Loucy (cell line): Measurements from ENCODE around the gene ELOVL7.

Source experiments
- H2AFZ ChIP-seq: fragments of 200-600 bp; sonication (generic); 2 replicates; pipeline ENCODE4 v1.6.0; 2016; ENCODE audit warnings: antibody characterized with exemption, mild to moderate bottlenecking, low read length, moderate library complexity
- H3F3A ChIP-seq: fragments of 200-600 bp; 2 replicates; pipeline ENCODE4 v1.6.0; 2016; ENCODE audit warnings: antibody characterized with exemption, low read depth, mild to moderate bottlenecking
- H3K27me3 ChIP-seq: fragments of 200-600 bp; sonication (generic); 2 replicates; pipeline ENCODE4 v1.6.1; 2014; ENCODE audit warnings: low read length, mild to moderate bottlenecking; ENCODE audit not compliant: insufficient read depth, poor library complexity, severe bottlenecking
- H3K36me3 ChIP-seq: fragments of 200-600 bp; sonication (generic); 2 replicates; pipeline ENCODE4 v1.6.1; 2016; ENCODE audit warnings: low read length; ENCODE audit not compliant: insufficient read depth
- H3K4me1 ChIP-seq: fragments of 200-600 bp; sonication (generic); 2 replicates; pipeline ENCODE4 v1.5.1; 2014; ENCODE audit warnings: low read length, mild to moderate bottlenecking; ENCODE audit not compliant: insufficient read depth, poor library complexity, severe bottlenecking
- H3K4me2 ChIP-seq: fragments of 200-600 bp; sonication (generic); 2 replicates; pipeline ENCODE4 v1.6.0; 2014; ENCODE audit warnings: antibody characterized with exemption, low read length, low read depth, mild to moderate bottlenecking; ENCODE audit not compliant: poor library complexity, severe bottlenecking
- H3K4me3 ChIP-seq: fragments of 200-600 bp; sonication (generic); 2 replicates; pipeline ENCODE4 v1.5.1; 2014; ENCODE audit warnings: low read length, mild to moderate bottlenecking, mixed read lengths; ENCODE audit not compliant: poor library complexity, severe bottlenecking
- H3K79me2 ChIP-seq: fragments of 200-600 bp; sonication (generic); 2 replicates; pipeline ENCODE4 v1.6.1; 2014; ENCODE audit warnings: low read length; ENCODE audit not compliant: insufficient read depth
- H3K9ac ChIP-seq: fragments of 200-600 bp; sonication (generic); 2 replicates; pipeline ENCODE4 v1.6.0; 2014; ENCODE audit warnings: mild to moderate bottlenecking, low read depth, low read length, moderate library complexity; ENCODE audit not compliant: poor library complexity, severe bottlenecking
- H3K9me2 ChIP-seq: fragments of 200-600 bp; sonication (generic); replicated peaks from 2 replicates; pipeline ENCODE4 v1.6.1; 2016; ENCODE audit warnings: low read depth, low read length, mixed read lengths
- H3K9me3 ChIP-seq: fragments of 200-600 bp; sonication (generic); 2 replicates; pipeline ENCODE4 v1.6.1; 2014; ENCODE audit warnings: mild to moderate bottlenecking, antibody characterized with exemption, low read length, low read depth; ENCODE audit not compliant: insufficient read depth
- H4K20me1 ChIP-seq: fragments of 200-600 bp; sonication (generic); 2 replicates; pipeline ENCODE4 v1.6.0; 2014; ENCODE audit warnings: antibody characterized with exemption, low read length, mild to moderate bottlenecking; ENCODE audit not compliant: insufficient read depth, poor library complexity, severe bottlenecking
- EZH2phosphoT487 ChIP-seq: fragments of 200-600 bp; IDR thresholded peaks from 2 replicates; pipeline ENCODE4 v1.6.1; 2018; ENCODE audit warnings: antibody characterized with exemption, mild to moderate bottlenecking, moderate library complexity, borderline replicate concordance
- TF ChIP-seq, protein P1 (sequence below): fragments of 200-600 bp; sonication (generic); conservative IDR thresholded peaks from 2 replicates; pipeline ENCODE4 v1.5.1; 2014; ENCODE audit warnings: mild to moderate bottlenecking, antibody characterized with exemption, low read length

ELOVL7 gene

DNA sequence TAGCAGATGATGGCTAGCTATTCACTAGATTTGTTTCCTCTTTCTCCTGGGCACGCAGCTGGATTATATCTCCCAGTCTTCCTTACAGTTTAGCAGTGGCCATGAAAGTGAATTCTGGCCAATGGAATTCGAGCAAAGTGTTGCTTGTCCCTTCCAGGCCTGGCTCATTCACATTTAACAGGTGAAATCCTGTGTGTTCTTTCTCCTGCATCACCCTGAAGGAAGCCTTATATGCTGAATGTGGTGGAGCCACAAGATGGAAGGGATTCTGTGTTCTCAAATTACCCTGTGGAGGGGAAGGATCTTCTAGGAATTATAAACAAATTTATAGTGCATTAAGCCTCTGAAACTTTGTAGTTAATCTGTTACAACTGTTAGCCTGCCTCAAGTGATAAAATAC, 8.2 kb upstream of the ELOVL7 start:
- H3F3A ChIP-seq: no peaks in the 10 kb centered on the region
- no peaks in the 10 kb centered on the region for H3K9me3 ChIP-seq
- no peaks in the 10 kb centered on the region for H3K36me3 ChIP-seq
- H4K20me1 ChIP-seq: no peaks in the 10 kb centered on the region
- H3K79me2 ChIP-seq: no peaks in the 10 kb centered on the region
- TF ChIP-seq, protein P1, sequence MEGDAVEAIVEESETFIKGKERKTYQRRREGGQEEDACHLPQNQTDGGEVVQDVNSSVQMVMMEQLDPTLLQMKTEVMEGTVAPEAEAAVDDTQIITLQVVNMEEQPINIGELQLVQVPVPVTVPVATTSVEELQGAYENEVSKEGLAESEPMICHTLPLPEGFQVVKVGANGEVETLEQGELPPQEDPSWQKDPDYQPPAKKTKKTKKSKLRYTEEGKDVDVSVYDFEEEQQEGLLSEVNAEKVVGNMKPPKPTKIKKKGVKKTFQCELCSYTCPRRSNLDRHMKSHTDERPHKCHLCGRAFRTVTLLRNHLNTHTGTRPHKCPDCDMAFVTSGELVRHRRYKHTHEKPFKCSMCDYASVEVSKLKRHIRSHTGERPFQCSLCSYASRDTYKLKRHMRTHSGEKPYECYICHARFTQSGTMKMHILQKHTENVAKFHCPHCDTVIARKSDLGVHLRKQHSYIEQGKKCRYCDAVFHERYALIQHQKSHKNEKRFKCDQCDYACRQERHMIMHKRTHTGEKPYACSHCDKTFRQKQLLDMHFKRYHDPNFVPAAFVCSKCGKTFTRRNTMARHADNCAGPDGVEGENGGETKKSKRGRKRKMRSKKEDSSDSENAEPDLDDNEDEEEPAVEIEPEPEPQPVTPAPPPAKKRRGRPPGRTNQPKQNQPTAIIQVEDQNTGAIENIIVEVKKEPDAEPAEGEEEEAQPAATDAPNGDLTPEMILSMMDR: no peak
- TF ChIP-seq EZH2phosphoT487: no peak
- no peak overlapping the region for H3K4me3 ChIP-seq
- no peak overlapping the region for H3K9ac ChIP-seq
- no peaks in the 10 kb centered on the region for H3K27me3 ChIP-seq
- no peaks in the 10 kb centered on the region for H3K9me2 ChIP-seq
- H3K4me2 ChIP-seq: no peak overlapping the region
- H2AFZ ChIP-seq: no peak overlapping the region
- no peaks in the 10 kb centered on the region for H3K4me1 ChIP-seq

- no peak for TF ChIP-seq EZH2phosphoT487
- TF ChIP-seq, protein P1: no peak
- H3K4me1 ChIP-seq: no peaks in the 10 kb centered on the region
Observed at GRCh38 chr5:60851626-60852025, 7.6 kb upstream of the ELOVL7 start.

GRCh38 chr5:60846298-60846697, 2.2 kb upstream of the ELOVL7 start:
- H3K36me3 ChIP-seq: no peaks in the 10 kb centered on the region
- H3K4me2 ChIP-seq: no peak overlapping the region
- no peaks in the 10 kb centered on the region for H3K9me2 ChIP-seq
- no peaks in the 10 kb centered on the region for H4K20me1 ChIP-seq
- no peaks in the 10 kb centered on the region for H3K4me1 ChIP-seq
- H3K9ac ChIP-seq: no peak overlapping the region
- no peaks in the 10 kb centered on the region for H3F3A ChIP-seq
- no peaks in the 10 kb centered on the region for H3K9me3 ChIP-seq
- no peak overlapping the region for H2AFZ ChIP-seq
- H3K27me3 ChIP-seq: no peaks in the 10 kb centered on the region
- no peaks in the 10 kb centered on the region for H3K79me2 ChIP-seq
- H3K4me3 ChIP-seq: no peak overlapping the region
- TF ChIP-seq, protein P1: no peak
- no peak for TF ChIP-seq EZH2phosphoT487

More at GRCh38 chr5:60851626-60852025, 7.6 kb upstream of the ELOVL7 start:
- Histone ChIP-seq H3K9me2 (no peaks in the 10 kb centered on the region), H3K4me2 (no peak overlapping the region), H2AFZ (no peak overlapping the region), H3K9me3 (no peaks in the 10 kb centered on the region), H3K4me3 (no peak overlapping the region), H3K27me3 (no peaks in the 10 kb centered on the region), H3K9ac (no peak overlapping the region), H3F3A (no peaks in the 10 kb centered on the region), H4K20me1 (no peaks in the 10 kb centered on the region), H3K79me2 (no peaks in the 10 kb centered on the region), H3K36me3 (no peaks in the 10 kb centered on the region)
